Loucy (cell line): ENCODE data around the gene BABAM2.

ENCODE experiments used
- CTCF ChIP-seq: fragments of 200-600 bp; sonication (generic); conservative IDR thresholded peaks from 2 replicates; pipeline ENCODE4 v1.5.1; 2014; ENCODE audit warnings: mild to moderate bottlenecking, antibody characterized with exemption, low read length
- EZH2phosphoT487 ChIP-seq: fragments of 200-600 bp; IDR thresholded peaks from 2 replicates; pipeline ENCODE4 v1.6.1; 2018; ENCODE audit warnings: antibody characterized with exemption, mild to moderate bottlenecking, moderate library complexity, borderline replicate concordance

- TF ChIP-seq CTCF (no peak), EZH2phosphoT487 (no peak)
These were observed 217.6 kb downstream of the BABAM2 start for GRCh38 chr2:28108143-28108542.
